Vagina (tissue), 2 donors: ENCODE data around the gene APOBEC3B.

ENCODE experiments used
- CTCF ChIP-seq, 3 experiments: fragments of 450-650 bp in 2 of 3; fragments of 200-600 bp in 1 of 3; sonication (generic) in 1 of 3; IDR thresholded peaks; one replicate each; pipeline ENCODE4 v1.5.1; 2017 to 2019; ENCODE audit warnings: antibody characterized with exemption in 3 of 3, mild to moderate bottlenecking in 2 of 3, moderate library complexity in 2 of 3
- POLR2A ChIP-seq, 2 donors: fragments of 450-650 bp; IDR thresholded peaks; one replicate each; pipeline ENCODE4 v1.6.1; 2017; ENCODE audit warnings: antibody characterized with exemption in 2 of 2, mild to moderate bottlenecking in 2 of 2, moderate library complexity in 2 of 2
- POLR2AphosphoS5 ChIP-seq, 2 donors: sonication (generic); formaldehyde crosslinking; IDR thresholded peaks; one replicate each; pipeline ENCODE4 v1.9.0; 2017; ENCODE audit warnings: antibody characterized with exemption in 2 of 2, mild to moderate bottlenecking in 2 of 2, low read depth in 1 of 2; ENCODE audit not compliant: insufficient read depth in 1 of 2

GRCh38 chr22:38966942-38967341 lies 15.2 kb upstream of the APOBEC3B start:
- TF ChIP-seq CTCF (IDR thresholded peaks at IDR 0.05) (no peak), POLR2A (IDR thresholded peaks at IDR 0.05) (no peak), POLR2AphosphoS5 (IDR thresholded peaks at IDR 0.05; ENCODE audit: insufficient read depth in 1 of 2, low read depth in 1 of 2) (no peak)
